Left lobe of liver (tissue), 2 donors: ENCODE data around the gene CAMK2D. TPM values are rescaled to one million over a fixed set of nuclear protein-coding genes. Genes with fewer than 3 reads are reported as not detected.

Experiments used
- ATAC-seq: fragments of 200-7000 bp; cut with Tn5 transposase; one replicate; pipeline ENCODE4 v1.9.1; 2020; ENCODE audit warnings: mild to moderate bottlenecking, moderate library complexity
- DNase-seq: peaks from one replicate; pipeline ENCODE4 v3.0.0-alpha.2; 2020; ENCODE audit warnings: low spot score
- total RNA-seq: library from RNA; stranded (reverse); gene quantifications from one replicate; pipeline ENCODE4 v1.2.1, GENCODE V29; 2021
- donor health status: DM: no; HTN: no; CAD: no; lungs with moderate emphysema.
- donor health status: DM: no; HTN: yes; CAD: no.

The CAMK2D gene
- total RNA-seq, 1 donor from 2014 or later, result 19.3 TPM

DNA sequence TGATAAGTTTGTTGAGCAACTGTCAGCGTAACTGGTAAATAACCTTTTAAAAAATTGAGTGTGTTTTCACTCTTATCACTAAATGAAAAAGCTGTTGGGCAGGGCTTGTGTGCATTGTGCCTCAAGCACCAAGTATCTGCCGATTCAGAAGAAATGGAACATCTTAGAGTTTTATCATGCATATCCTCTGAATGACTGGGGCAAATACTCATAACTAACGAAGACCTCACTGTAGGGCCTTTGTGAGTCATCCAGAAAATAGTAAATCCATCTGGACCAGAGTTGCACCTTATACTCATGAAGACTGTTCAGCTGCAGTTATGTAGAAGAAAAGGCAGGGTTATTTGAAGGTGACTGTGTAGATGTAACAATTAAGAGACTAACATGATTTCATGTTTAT is 222.1 kb downstream of the CAMK2D start:
- ATAC-seq, result no peak

DNA sequence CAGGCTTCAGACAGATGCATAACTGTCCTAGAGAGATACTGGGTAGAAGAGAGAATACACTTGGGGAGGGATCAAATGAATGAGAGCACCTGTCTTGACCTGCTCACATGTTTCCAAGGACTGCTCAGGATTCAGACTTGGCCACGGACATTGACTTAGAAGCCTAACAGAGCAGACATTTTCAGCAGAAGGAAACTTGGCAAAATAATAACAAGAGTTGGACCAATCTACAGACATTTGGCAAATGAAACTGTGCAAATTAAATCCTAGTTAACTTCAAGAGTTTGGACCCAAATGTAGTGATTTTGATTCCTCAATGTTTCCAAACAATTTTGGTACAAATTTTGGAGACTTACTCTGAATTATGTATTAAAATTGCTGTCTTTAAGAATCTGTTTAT is 223.9 kb downstream of the CAMK2D start:
- DNase-seq (no peak), ATAC-seq (no peak)

More for the DNA sequence above, 222.1 kb downstream of the CAMK2D start:
- no peak for DNase-seq

DNA sequence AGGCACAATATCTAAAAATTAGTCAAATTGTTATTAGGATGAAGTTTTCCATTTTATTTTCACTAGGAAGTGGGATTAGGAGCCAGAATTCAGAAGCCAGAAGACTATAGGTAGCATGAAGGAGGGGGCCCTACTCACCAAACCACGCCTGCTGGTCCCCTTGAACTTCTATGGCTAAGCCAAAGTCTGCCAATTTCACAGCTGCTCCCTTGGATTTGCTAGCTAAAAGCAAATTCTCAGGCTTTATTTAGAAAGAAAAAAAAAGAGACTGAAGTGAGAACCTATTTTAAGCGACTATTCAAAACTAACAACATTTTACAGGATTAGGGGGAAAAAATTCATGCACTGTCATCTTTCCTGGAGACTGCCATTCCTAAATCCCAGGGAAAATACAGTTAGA is 224.3 kb downstream of the CAMK2D start:
- ATAC-seq (no peak), DNase-seq (no peak)

DNA sequence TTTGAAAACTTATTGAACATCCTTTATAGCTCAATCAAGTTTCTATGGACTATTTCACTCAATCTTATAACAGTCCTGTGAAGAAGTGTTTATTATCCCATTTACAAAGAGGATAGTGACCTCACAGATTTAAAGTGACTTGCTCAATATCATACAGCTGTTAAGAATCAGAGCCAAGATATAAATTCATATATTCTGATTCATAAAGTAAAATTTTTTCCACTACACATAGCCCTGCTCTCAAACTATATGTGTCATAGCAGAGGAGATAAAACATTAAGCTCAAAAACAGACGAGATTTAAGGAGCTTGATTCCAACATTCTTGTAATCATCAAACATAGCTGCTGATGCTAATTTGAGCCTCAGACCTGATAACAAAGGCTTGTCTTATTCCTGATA is 226.8 kb downstream of the CAMK2D start:
- DNase-seq, result no peak
- ATAC-seq, result no peak

DNA sequence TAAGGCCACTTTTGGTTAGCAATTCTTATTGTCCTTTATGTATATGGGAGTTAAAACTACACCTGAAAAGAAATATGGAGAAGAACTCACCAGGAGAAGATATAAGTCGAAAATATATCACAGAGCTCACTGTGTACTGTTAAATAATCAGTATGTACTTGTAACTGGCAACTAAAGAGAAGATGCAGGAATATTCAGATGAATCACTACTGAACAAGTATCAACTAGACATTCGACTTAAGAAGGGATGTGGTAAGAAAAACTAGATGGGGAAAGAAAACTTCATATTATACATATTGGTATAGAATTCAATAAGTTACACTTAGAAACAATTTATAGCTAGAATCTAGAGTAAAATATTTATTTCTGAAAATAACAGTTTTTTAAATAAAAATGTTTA is 230.0 kb downstream of the CAMK2D start:
- no peak for ATAC-seq
- DNase-seq, result no peak

DNA sequence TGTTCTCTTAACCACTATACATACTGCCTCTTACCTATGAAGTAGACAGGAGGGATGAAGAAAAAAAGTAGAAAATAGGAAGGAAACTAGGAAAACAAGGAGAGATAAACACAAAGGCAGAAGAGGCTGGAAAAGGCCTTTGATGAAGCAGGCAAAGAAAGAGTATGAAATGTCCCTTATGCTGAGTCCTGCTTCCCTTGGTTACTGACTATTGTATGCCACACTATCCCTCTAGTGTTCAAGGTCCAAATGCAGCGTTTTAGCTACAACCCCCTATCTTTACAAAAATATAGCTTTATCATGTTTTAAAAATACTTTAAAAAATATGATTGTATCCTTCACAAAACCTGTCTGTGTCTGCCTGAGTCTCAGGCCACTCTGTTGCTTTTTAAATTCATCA is 233.1 kb downstream of the CAMK2D start:
- no peak for ATAC-seq
- DNase-seq, result no peak

DNA sequence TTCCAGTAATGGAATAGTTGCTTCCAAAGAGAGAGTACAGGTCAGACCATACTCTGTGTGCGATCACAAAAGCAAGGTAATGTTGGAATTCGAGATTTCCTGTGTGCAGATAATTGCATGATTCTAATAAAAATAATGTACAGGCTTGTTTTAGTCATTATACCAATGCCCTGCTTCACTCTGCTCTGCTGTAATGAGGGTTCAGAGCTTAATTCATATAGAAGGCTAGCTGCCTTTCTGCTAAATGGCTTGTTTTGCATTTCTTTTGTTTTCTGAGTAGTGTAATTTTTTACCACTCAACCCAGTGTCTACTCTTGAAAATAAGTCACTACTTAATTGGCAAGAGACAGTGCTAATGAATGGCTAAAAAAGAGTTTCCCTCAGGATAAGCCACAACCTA is 236.0 kb downstream of the CAMK2D start:
- ATAC-seq, result no peak
- DNase-seq, result no peak

DNA sequence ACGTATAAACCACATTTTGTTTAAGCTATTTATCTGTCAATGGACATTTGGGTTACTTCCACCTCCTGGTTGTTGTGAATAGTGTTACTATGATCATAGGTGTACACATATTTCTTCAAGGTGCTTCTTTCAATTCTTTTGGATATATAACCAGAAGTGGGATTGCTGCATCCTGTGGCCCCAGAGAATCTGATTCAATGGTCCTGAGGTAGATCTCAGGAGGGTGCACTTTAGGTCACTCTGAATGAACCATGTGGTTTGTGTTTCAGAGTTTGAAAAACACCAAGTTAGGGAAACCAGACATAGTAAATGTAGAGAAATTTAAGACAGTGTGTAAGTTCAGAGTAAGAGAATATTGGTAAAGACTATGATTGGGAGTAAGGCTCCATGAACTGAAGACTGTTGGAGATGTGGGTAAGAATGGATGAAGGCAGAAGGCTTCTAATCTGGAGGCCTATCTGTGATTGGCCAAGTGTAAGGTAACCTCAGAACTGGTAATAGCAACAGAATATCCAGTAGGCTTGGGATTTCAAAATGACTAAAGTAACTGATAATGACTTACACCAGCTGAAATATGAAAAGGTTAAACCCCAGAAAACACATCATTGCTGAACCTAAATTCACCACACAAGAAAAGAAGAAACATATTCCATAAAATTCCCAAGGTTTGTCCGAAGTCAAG is 236.9 kb downstream of the CAMK2D start:
- DNase-seq (no peak), ATAC-seq (no peak)

DNA sequence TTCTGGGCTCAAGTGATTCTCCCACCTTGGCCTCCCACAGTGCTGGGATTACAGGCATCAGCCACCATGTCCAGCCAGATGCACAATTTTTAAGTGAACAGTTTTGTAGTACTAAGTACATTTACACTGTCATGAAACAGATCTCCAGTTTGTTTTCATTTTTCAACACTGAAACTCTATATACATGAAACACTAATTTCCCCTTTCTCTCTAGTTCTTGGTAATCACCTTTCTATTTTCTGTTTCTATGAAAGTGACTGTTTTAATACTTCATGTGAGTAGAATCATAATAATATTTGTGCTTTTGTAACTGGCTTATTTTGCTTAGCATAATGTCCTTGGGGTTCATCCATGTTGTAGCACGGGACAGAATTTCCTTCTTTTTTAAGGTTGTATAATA is 237.4 kb downstream of the CAMK2D start:
- DNase-seq (no peak), ATAC-seq (no peak)

DNA sequence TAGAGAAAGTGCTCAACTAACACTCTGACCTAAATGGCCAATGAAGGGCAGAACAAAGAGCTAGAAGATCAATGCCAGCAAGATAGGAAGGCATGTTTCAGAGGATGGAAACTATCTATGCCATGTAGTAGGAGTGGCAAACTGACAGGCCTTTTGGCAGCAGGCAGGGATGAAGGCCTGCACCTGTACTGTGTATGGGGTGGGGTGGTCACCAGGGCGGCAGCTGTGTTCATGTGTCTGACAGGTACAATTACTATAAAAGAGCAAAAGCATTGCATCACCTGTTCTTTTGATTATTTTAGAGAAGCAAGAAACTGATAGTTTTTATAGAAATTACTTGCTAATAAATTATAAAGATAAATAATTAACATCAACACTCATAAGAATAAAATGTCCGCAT is 239.1 kb downstream of the CAMK2D start:
- DNase-seq, result no peak
- ATAC-seq, result no peak

DNA sequence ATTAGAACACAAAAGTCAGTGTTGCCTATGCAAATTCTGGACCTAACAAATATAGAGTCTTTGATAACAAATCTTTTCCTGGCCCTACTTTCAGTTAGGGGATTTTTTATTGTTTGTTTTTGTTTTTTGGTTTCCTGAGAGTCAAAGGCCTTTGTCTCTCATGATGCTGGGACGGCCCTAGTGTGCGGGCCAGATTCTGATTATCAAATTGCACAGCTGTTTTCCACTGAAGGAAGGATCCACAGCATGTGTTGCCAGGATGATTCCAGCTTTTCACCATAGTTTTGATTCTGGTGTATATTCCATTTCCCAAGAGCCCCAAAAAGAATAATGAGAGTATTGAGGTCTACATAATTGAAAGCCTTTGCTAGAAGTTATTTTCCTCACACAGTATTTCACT is 248.2 kb downstream of the CAMK2D start:
- ATAC-seq, result no peak
- no peak for DNase-seq

DNA sequence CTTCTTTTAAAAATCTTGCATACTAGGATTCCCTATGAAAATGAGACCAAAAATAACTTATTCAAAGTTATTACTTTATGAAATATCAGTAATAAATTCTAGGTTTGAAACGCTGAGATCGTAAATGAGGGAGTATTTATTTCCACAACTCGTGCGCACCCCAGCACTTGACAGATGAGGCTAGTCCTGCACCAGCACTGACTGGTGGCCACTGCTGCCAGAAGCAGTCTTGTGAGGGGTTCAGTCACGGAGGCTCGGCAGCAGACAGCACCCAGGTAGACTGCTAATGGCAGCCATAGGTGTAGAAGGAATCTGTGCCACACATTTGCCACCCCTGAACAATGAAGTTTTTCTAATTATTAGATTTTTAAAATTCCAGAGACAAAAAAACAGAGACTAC is 248.7 kb downstream of the CAMK2D start:
- ATAC-seq, result no peak
- DNase-seq, result no peak

DNA sequence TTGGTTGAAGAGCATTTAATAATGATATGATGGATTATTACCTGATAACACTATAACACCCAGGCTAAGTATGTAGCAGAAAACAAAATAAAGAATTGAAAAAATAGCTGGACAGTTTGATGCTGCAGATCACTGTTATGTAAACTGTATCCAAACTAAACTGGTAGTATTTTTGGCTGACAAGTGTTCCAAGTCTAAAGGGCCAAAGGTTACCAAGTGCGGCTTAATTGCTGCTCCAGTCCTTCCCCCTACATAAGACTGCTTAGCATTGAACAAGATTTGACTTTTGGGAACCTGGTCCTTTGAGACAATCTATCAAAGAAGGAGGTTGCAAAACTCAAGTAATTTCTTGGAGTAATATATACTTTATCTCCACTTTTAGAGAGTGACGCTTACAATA is 249.6 kb downstream of the CAMK2D start:
- peak; percentile 84 for ATAC-seq
- DNase-seq, result no peak

DNA sequence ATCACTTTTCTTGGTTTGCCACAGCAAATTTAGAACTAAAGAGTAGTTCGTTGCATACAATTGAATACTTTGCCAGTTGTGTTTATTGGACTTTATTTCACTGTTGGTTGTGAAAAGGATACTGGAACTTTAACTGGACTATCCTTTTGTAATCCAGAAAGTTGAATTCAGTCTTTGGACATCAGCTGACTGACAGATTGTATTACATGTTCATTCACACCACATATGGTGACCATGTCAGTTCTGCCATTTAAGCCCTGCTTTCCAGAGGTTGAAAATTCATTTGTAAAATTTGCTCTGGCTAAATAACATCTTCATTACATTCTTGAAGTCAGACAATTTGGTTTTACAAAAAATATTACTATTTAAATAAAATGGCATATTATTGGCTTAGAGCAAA is 251.7 kb downstream of the CAMK2D start:
- ATAC-seq, result no peak
- DNase-seq, result no peak

DNA sequence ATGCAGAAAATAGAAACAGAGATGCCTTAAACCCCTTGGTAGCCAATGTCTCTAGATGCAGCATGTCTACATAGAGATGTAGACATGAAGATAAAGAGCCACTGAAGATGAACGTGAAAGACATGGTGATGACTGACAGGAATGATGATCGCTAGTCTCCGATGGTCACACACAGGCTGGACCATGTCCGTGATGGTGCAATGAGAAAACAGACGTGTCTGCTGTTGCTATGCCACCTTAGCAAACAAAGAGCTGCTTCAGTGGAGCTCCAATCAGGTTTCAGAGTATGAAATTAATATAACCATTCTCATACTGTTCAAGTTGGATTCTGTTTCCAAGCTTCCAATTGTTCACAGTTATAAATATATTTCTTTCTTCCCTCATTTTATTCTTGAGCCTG is 256.5 kb downstream of the CAMK2D start:
- no peak for DNase-seq
- ATAC-seq, result no peak

DNA sequence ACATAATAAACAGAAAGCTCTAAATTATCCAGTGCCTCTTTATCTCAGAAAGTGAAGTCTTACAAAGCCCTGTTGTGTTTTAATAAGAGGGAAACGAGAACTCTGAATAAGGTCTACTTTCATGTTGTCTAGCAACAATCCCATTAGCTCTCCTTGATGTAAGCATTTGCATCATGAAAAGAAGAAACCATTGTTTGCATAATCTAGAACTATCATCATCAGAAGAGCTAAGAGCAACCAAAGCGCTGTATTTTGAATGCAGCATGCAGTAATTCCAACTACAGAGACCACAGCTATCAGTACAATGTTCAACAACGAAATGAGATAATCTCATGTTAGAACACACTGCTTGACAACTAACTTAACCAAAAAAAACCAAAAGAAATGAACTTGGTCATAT is 257.1 kb downstream of the CAMK2D start:
- DNase-seq, result no peak
- ATAC-seq, result no peak

DNA sequence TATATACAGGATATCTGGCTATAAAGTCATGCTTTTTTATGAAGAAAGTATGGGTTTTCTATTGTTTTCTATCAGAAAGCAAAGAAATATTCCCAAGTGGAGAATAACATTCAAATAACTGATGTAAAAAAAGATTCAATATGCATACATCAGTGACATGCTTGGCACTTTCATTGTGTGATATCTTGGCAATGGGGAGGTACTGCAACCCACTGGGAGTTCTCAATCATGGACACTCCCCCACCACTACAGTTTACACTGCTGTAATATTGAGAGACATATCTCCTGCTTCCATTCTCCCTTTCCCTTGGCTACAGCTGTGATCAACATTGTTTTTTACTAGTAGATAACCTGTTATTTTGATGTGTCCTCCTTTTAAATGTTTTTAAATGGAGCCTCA is 257.8 kb downstream of the CAMK2D start:
- DNase-seq (no peak), ATAC-seq (no peak)

DNA sequence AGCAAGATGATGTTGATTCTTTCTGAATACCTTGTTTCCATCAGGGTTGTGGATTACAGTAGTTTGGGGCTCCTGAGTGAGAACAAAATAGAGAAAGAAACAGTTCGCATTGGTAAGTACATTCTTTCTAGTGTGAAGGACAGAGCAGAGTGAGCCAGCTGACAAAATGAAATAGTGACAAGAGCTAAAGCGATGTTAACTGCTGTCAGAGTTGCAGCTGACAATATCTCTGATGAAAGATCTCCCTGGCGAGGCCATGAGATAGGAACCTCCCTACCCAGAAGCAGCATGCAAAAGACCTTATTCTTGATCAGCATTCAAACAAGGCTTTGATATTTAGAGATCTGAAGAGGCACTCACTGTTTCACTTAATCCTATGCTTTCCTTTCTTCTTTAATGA is 258.6 kb downstream of the CAMK2D start:
- ATAC-seq, result no peak
- no peak for DNase-seq

DNA sequence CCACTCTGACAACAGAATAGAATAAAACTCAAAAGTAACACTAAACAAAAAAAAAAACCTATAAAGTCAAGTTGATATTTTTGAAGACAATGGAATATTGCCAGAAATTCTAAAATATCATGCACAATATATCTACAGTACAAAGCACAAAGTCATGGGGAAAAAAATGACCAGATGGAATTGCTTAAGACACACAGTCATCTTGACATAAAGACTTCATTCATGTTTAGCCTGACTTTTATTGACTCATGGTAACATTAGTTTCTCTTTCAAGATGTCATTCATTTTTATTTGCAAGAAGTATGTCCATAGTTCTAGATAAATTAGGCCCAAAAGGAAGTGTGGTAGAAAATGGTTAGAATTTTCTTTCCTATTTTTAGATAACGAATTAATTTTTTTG is 259.1 kb downstream of the CAMK2D start:
- DNase-seq (no peak), ATAC-seq (no peak)

DNA sequence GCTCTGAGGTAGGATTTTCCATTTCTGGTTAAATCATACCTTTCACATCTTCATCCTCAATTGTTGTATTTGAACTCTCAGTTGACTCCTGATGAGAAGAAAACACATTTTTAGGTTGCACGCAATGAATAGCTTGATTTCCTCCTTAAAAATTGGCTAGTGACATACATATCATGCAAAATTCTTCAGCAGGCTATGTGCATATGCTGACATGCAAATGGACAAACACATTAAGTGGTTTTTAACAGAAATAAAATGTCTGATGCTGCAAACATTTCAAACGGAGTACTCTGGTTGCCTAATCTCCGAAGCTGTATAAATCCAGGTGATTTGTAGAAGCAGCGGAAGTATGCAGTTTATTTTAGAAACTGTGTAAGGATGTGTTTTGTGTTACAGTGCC is 261.1 kb downstream of the CAMK2D start:
- ATAC-seq, result no peak

DNA sequence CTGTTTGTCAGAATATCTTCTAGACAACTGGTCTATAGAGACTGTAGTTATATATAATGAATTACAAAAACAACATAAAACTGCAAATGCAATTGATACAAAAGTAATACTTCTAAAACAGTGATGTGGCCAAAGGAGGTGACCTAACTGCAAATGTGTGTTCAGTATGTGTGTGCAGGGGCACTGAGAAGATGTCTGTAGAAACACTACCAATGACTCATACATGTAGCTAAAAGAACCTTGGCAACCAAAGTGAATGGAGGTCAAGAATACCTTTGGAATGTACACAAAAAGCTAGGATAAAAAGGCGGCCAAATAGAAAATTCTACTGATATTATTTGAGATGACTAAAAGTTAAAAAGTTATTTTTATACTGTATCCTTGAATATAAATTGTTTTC is 261.8 kb downstream of the CAMK2D start:
- ATAC-seq (peak; percentile 25), DNase-seq (no peak)

More for the DNA sequence above, 261.1 kb downstream of the CAMK2D start:
- no peak for DNase-seq

DNA sequence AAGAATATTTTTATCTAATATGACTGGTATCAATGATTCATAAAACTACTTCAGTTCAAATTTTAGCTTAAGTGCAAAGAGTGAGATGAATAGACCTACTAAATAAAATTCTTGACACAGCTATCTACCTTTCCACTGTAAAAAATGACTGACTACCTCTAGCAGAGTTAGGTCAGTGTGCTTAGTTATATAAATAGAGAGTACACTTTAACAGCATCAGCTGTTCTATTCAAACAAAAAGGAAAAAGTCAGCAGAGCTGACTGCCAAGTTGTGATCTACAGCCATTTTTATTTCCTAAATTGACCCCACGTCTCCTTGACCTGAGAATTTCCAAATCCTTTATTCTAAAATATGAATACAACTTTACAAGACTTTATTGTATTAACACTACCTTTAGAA is 262.4 kb downstream of the CAMK2D start:
- ATAC-seq (peak; percentile 92), DNase-seq (no peak)

DNA sequence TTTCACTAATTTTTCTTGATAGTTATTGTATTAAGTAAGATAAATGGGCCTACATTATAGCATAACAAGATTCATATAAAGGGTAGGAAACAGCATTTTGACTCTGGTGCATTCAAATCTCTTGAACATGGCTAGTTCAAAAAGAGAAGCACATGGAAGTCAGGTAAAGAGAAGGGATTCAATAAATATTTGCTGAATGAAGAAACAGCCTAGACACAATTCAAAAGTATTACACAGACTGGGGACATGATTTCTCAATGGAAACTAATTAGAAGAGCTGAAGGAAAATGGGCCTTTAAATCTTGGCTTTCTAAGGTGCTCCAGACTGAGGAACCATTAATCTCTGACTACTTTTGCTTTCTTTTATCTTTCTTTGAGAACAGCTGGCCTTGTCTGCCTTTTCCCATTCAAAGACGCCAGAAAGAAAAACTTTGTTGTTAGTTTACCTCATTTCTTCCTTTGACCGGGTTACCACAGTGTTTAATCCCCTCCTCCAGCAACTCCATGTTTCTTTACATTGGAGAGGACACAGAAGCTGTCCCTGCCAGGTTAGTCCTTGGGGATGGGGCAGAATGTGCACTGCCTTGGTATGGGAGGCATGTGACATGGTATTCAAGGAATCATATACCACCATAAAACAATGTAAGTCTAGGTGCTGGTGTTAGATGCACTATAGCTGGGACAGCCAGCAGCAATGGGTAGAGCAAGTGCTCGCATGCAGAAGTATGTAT is 264.2 kb downstream of the CAMK2D start:
- ATAC-seq (peak; percentile 64), DNase-seq (no peak)
